HG03280 (cell line): ENCODE measurements around the gene HTR5A.
"Not testable (repeated sequence)": the region's sequence is repeated elsewhere in the genome, so short reads cannot be mapped to it uniquely, and the experiment has no call there.

Experiments used
- ATAC-seq: cut with Tn5 transposase; IDR thresholded peaks from one replicate; pipeline ENCODE4 v1.9.1; 2021; ENCODE audit warnings: mild to moderate bottlenecking, moderate library complexity; ENCODE audit not compliant: unreplicated experiment

The HTR5A gene

GRCh38 chr7:155069992-155070751 lies at the start of gene HTR5A:
TSS of gene HTR5A (plus strand) at chr7:155070324. CDS start at chr7:155070900, 576 bp downstream.
- ATAC-seq, result peak; percentile 99

- ATAC-seq, result no peak
These were observed 49.1 kb upstream of the HTR5A start for GRCh38 chr7:155020996-155021395.

GRCh38 chr7:155021699-155022145 lies 48.4 kb upstream of the HTR5A start:
- no peak for ATAC-seq

- ATAC-seq, result no peak
These were observed 42.2 kb upstream of the HTR5A start for GRCh38 chr7:155027879-155028278.

- ATAC-seq, result no peak
These were observed 37.1 kb upstream of the HTR5A start for GRCh38 chr7:155032978-155033377.

- ATAC-seq, result not testable (repeated sequence)
These were observed 35.6 kb upstream of the HTR5A start for GRCh38 chr7:155034495-155034894.

GRCh38 chr7:155038335-155038734 lies 31.8 kb upstream of the HTR5A start:
- ATAC-seq, result no peak

GRCh38 chr7:155043756-155044155 lies 26.4 kb upstream of the HTR5A start:
- no peak for ATAC-seq

- no peak for ATAC-seq
These were observed 22.1 kb upstream of the HTR5A start for GRCh38 chr7:155048006-155048405.

GRCh38 chr7:155051355-155051754 lies 18.8 kb upstream of the HTR5A start:
- ATAC-seq, result no peak

GRCh38 chr7:155053002-155053401 lies 17.1 kb upstream of the HTR5A start:
- no peak for ATAC-seq

GRCh38 chr7:155054761-155055160 lies 15.4 kb upstream of the HTR5A start:
- no peak for ATAC-seq

- no peak for ATAC-seq
These were observed 13.0 kb upstream of the HTR5A start for GRCh38 chr7:155057076-155057475.

- no peak for ATAC-seq
These were observed 11.2 kb upstream of the HTR5A start for GRCh38 chr7:155058896-155059295.

- ATAC-seq, result no peak
These were observed 10.4 kb upstream of the HTR5A start for GRCh38 chr7:155059703-155060102.

- no peak for ATAC-seq
These were observed 7.7 kb upstream of the HTR5A start for GRCh38 chr7:155062411-155062810.

- ATAC-seq, result no peak
These were observed 5.9 kb upstream of the HTR5A start for GRCh38 chr7:155064186-155064585.

- ATAC-seq, result no peak
These were observed 3.6 kb upstream of the HTR5A start for GRCh38 chr7:155066417-155066950.

- no peak for ATAC-seq
These were observed 1.1 kb downstream of the HTR5A start for GRCh38 chr7:155071121-155071651.

GRCh38 chr7:155071916-155072571 lies 1.9 kb downstream of the HTR5A start:
- no peak for ATAC-seq

GRCh38 chr7:155073922-155074321 lies 3.8 kb downstream of the HTR5A start:
- no peak for ATAC-seq

GRCh38 chr7:155084021-155084420 lies 13.9 kb downstream of the HTR5A start:
- no peak for ATAC-seq
